ENCODE results near the gene ZNF2. TPM values are rescaled to one million over a fixed set of nuclear protein-coding genes. Genes with fewer than 3 reads are reported as not detected.

Gene ZNF2
- total and polyA plus RNA-seq, 2 donors (not counting 1 experiment from before 2014, with no cell fraction given) = 2.9 to 7.2 TPM

DNA sequence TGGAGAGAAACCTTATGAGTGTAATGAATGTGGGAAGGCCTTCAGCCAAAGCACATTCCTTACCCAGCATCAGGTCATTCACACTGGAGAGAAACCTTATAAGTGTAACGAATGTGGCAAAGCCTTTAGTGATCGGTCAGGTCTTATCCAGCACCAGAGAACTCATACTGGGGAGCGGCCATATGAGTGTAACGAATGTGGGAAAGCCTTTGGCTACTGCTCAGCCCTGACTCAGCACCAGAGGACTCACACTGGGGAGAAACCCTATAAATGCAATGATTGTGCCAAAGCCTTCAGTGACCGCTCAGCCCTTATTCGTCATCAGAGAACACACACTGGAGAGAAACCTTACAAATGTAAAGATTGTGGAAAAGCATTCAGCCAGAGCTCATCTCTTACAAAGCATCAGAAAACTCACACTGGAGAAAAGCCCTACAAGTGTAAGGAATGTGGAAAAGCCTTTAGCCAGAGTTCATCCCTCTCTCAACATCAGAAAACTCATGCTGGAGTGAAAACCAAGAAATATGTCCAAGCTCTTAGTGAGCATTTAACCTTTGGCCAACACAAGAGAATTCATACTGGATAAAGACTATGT is 49.5 kb downstream of the ZNF2 start:
- no peaks in the 10 kb centered on the region for H3K27me3 ChIP-seq (replicated peaks in 1 of 4; ENCODE audit: control extremely low read depth in 1 of 4, control insufficient read depth in 3 of 4, insufficient read depth in 4 of 4, low read length in 3 of 4)
- no peak overlapping the region for H3K27ac ChIP-seq (ENCODE audit: low read length in 2 of 2)
- no peaks in the 10 kb centered on the region for H3K27me3 Mint-ChIP-seq
- no peak for DNase-seq
- no peaks in the 10 kb centered on the region for H4K20me1 ChIP-seq (ENCODE audit: control insufficient read depth, insufficient read depth, low read length, poor library complexity, severe bottlenecking)
- H3K79me2 ChIP-seq (ENCODE audit: control insufficient read depth, insufficient read depth, low read length) = no peaks in the 10 kb centered on the region
- no peak overlapping the region for H3K9ac ChIP-seq (ENCODE audit: low read length)
- no peak overlapping the region for H3K4me2 ChIP-seq (replicated peaks; ENCODE audit: low read depth, low read length, poor library complexity, severe bottlenecking)
- ChIA-PET POLR2A (no interaction called here), CTCF (no interaction called here)
- 100% methylated on average over 4 of the region's 6 CpGs for WGBS (ENCODE audit: insufficient coverage)
- intact Hi-C loops (cut with micrococcal nuclease) = no loop called here
- H3K4me1 Mint-ChIP-seq = no peaks in the 10 kb centered on the region
- peaks cover 23 to 91% (median 38%) of the 10 kb centered on the region in 3 donors for H3K9me3 ChIP-seq (ENCODE audit: control extremely low read depth in 1 of 3, control insufficient read depth in 2 of 3, insufficient read depth in 1 of 3, low read length in 2 of 3)
- TF ChIP-seq, protein P1, sequence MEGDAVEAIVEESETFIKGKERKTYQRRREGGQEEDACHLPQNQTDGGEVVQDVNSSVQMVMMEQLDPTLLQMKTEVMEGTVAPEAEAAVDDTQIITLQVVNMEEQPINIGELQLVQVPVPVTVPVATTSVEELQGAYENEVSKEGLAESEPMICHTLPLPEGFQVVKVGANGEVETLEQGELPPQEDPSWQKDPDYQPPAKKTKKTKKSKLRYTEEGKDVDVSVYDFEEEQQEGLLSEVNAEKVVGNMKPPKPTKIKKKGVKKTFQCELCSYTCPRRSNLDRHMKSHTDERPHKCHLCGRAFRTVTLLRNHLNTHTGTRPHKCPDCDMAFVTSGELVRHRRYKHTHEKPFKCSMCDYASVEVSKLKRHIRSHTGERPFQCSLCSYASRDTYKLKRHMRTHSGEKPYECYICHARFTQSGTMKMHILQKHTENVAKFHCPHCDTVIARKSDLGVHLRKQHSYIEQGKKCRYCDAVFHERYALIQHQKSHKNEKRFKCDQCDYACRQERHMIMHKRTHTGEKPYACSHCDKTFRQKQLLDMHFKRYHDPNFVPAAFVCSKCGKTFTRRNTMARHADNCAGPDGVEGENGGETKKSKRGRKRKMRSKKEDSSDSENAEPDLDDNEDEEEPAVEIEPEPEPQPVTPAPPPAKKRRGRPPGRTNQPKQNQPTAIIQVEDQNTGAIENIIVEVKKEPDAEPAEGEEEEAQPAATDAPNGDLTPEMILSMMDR (IDR thresholded peaks at IDR 0.05) = no peak
- TF ChIP-seq EZH2 (IDR thresholded peaks at IDR 0.05; ENCODE audit: borderline replicate concordance, insufficient read depth, low read depth, low read length, poor library complexity, severe bottlenecking) = no peak
- no peaks in the 10 kb centered on the region for H3K4me1 ChIP-seq (ENCODE audit: control insufficient read depth in 2 of 2, insufficient read depth in 2 of 2, low read length in 2 of 2)
- no peak overlapping the region for H3K27ac Mint-ChIP-seq
- peaks cover 53% of the 10 kb centered on the region for H3K9me3 Mint-ChIP-seq (ENCODE audit: insufficient read depth)
- no peak overlapping the region for H2AFZ ChIP-seq (ENCODE audit: insufficient read depth, low read depth, low read length, poor library complexity, severe bottlenecking)
- peaks cover 8 to 49% of the 10 kb centered on the region in 2 experiments for H3K36me3 ChIP-seq (replicated peaks in 1 of 2; ENCODE audit: control extremely low read depth in 1 of 2, control insufficient read depth in 1 of 2, extremely low read depth in 1 of 2, insufficient read depth in 2 of 2, low read length in 1 of 2)
- no peak for ATAC-seq (ENCODE audit: low read depth)
- no peak overlapping the region for H3K4me3 Mint-ChIP-seq
- H3K4me3 ChIP-seq (ENCODE audit: control extremely low read depth in 1 of 5, extremely low read depth in 1 of 5, insufficient read depth in 1 of 5, low read depth in 2 of 5, low read length in 4 of 5) = no peak overlapping the region

DNA sequence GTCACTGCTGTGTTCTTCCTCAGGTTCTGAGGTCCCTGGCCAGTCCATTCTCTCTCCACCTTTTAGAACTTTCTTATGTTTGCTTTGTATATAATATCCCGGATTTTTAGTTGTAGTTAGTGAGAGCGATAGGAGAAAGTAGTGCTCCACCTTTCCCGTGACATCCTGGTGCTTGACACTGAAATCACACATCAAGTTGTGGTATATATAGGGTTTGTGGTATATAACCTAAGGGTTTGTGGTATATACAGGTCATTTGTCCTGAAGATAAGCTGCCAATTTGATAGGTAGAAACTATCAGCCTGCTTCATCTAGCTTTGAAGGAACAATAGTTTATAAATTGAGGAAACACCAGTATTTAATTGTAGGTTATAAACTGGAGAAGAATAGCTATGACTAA is 54.8 kb downstream of the ZNF2 start:
- no peak overlapping the region for H3K27ac ChIP-seq (ENCODE audit: low read length in 2 of 2)
- H3K27me3 Mint-ChIP-seq = no peaks in the 10 kb centered on the region
- no peak overlapping the region for H3K27ac Mint-ChIP-seq
- no peaks in the 10 kb centered on the region for H3K27me3 ChIP-seq (replicated peaks in 1 of 4; ENCODE audit: control extremely low read depth in 1 of 4, control insufficient read depth in 3 of 4, insufficient read depth in 4 of 4, low read length in 3 of 4)
- peaks cover 14 to 65% (median 42%) of the 10 kb centered on the region in 3 donors for H3K9me3 ChIP-seq (ENCODE audit: control extremely low read depth in 1 of 3, control insufficient read depth in 2 of 3, insufficient read depth in 1 of 3, low read length in 2 of 3)
- H3K9ac ChIP-seq (ENCODE audit: low read length) = no peak overlapping the region
- POLR2A ChIA-PET = no interaction called here
- WGBS (ENCODE audit: insufficient coverage) = 100% methylated on average over 2 of the region's 3 CpGs
- no peak overlapping the region for H2AFZ ChIP-seq (ENCODE audit: insufficient read depth, low read depth, low read length, poor library complexity, severe bottlenecking)
- TF ChIP-seq, protein P1 (IDR thresholded peaks at IDR 0.05) = no peak
- TF ChIP-seq EZH2 (IDR thresholded peaks at IDR 0.05; ENCODE audit: borderline replicate concordance, insufficient read depth, low read depth, low read length, poor library complexity, severe bottlenecking) = no peak
- H3K4me1 ChIP-seq (ENCODE audit: control insufficient read depth in 2 of 2, insufficient read depth in 2 of 2, low read length in 2 of 2) = no peaks in the 10 kb centered on the region
- no peak overlapping the region for H3K4me2 ChIP-seq (replicated peaks; ENCODE audit: low read depth, low read length, poor library complexity, severe bottlenecking)
- intact Hi-C loops (cut with micrococcal nuclease) = no loop called here
- no peak overlapping the region for H3K4me3 ChIP-seq (ENCODE audit: control extremely low read depth in 1 of 5, extremely low read depth in 1 of 5, insufficient read depth in 1 of 5, low read depth in 2 of 5, low read length in 4 of 5)
- H3K36me3 ChIP-seq (replicated peaks in 1 of 2; ENCODE audit: control extremely low read depth in 1 of 2, control insufficient read depth in 1 of 2, extremely low read depth in 1 of 2, insufficient read depth in 2 of 2, low read length in 1 of 2) = peaks cover 0 to under 1% of the 10 kb centered on the region in 2 experiments
- CTCF ChIA-PET = no interaction called here
- no peaks in the 10 kb centered on the region for H3K4me1 Mint-ChIP-seq
- H3K79me2 ChIP-seq (ENCODE audit: control insufficient read depth, insufficient read depth, low read length) = no peaks in the 10 kb centered on the region
- H3K4me3 Mint-ChIP-seq = no peak overlapping the region
- no peaks in the 10 kb centered on the region for H4K20me1 ChIP-seq (ENCODE audit: control insufficient read depth, insufficient read depth, low read length, poor library complexity, severe bottlenecking)
- H3K9me3 Mint-ChIP-seq (ENCODE audit: insufficient read depth) = peaks cover 45% of the 10 kb centered on the region
- no peak for ATAC-seq (ENCODE audit: low read depth)
- DNase-seq = no peak

All from B cell (primary cell).